GM03348 (cell line): ENCODE measurements around the gene PRR14L.
"Not testable (repeated sequence)": the region's sequence is repeated elsewhere in the genome, so short reads cannot be mapped to it uniquely, and the experiment has no call there.

ENCODE experiments used
- DNase-seq: peaks from one replicate; pipeline ENCODE4 v3.0.0; 2012; ENCODE audit warnings: low spot score

The PRR14L gene

DNA sequence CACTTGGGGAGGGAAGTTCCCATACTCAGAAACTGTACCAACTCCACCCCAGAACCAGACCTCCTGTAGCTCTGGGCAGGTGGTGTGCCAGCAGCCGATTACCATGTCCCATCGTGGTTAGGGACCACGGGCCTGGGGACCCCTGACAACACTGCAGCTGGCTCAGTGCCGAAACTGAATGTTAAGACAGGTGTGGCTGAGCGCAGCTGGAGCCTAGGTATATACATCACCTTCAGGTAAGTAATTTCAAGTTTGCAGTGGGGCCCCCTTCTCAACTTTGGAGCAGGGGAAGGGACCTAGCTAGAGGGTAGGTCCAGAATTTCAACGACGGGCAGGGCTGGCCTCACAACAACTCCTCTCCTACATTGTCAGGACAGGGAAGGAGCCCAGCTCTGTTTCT lies 67.2 kb downstream of the PRR14L start:
- no peak for DNase-seq

DNA sequence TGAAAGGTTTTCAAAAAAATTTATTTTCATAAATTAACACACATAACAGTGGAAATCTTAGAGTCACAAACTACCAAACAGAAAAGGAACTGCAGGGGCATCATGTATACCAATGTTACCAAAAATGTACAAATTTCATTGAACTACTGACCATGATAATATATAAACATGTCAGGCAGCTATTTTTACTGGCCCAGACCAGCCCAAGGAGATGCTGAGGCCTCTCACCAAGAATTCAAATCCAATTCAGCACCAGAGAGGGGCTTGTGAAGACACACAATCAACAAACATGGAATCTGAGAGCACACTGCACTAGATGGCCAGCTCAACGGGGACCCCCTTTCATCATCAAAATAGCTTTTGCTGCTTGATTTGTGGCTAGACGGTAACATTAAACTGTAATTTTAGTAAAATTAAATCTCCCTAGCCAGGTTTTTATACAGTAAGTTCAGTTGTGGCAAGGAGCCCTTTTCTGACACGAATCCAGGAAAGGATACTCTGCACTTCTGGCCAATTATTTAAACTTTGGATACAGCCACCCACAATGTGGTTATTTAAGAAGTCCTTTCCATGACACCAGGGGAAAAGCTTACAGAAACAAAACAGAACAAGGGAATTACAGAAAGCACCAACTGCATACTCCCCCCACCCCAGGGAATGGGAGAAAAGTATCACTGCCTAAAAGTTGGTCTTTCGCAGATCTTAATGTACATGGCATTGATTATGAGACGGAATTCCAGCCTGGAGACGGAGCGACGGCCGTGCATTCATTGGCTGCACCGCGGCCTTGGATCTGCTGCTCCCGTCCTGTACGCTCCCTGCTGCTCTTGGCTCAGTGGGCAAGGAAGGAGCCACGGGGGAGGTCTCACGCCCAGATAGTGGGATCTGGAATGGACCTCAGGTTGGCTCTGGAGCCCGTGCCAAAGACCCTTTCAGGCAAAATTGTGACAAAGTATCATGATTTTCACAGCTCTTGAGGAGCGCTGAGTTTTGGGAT lies 68.3 kb downstream of the PRR14L start:
- DNase-seq = peak; percentile 59

DNA sequence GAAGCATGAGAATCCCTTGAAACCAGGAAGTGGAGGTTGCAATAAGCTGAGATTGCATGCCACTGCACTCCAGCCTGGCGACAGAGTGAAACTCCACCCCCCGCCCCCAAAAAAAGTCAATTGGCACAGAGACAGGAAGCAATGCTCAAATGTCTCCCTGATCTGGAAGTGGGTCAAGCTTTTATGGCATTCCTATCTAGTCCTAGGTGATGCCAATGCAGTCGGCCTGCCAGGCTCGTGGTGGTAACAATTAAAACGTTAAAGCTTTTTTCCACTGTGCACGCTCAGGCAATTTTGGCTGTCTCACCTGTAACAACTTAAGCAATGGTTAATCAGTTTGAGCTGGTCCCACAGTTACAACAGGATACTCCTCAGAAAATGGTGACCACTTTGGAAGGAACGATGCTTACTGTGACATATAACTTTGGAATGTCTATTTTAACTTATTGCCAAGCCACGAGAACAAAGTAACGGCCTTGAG lies 69.0 kb downstream of the PRR14L start:
- DNase-seq = peak; percentile 68

DNA sequence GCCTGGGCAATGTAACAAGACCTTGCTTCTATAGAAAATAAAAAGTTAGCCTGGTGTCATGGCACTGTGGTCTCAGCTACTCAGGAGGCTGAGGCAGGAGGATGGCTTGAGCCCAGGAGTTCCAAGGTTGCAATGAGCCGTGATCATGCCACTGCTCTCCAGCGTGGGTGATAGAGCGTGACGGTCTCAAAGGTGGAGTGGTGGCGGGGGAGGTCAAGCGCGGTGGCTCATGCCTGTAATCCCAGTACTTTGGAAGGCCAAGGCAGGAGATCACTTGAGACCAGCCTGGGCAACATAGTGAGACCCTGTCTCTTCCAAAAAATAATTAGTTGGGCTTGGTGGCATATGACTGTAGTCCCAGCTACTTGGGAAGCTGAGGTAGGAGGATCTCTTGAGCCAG lies 71.2 kb downstream of the PRR14L start:
- DNase-seq = no peak

DNA sequence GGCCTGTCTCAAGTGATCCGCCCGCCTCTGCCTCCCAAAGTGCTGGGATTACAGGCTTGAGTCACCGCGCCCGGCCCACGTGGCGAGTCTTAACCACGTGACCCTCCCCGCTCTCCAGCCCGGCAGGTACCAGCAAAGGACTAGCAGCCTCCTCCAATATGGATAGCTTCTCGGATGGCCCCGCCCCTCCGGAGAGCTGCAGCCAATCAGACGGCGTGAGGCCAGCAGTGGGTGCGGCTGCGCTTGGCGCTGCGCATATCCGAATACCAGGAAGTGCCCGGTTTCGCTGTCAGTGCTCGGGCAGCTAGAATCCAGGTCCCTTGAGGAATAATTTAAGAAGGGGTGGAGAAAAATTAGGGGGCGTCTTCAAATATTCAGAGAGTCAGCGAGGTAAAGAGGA lies 73.2 kb downstream of the PRR14L start:
- DNase-seq = peak; percentile 94

DNA sequence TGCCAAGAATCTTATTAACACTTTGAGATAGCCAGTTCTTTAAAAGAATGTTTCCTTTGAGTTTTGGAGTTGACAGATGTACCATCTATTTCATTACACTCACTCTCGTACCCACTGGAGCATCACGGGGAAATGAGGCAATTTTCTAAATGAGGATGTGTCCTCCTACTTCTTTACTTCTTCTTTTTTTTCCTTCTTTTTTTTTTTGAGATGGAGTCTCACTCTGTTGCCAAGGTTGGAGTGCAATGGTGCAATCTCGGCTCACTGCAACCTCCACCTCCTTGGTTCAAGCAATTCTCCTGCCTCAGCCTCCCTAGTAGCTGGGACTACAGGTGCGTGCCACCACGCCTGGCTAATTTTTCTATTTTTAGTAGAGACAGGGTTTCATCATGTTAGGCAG lies 75.7 kb downstream of the PRR14L start:
- not testable (repeated sequence) for DNase-seq

DNA sequence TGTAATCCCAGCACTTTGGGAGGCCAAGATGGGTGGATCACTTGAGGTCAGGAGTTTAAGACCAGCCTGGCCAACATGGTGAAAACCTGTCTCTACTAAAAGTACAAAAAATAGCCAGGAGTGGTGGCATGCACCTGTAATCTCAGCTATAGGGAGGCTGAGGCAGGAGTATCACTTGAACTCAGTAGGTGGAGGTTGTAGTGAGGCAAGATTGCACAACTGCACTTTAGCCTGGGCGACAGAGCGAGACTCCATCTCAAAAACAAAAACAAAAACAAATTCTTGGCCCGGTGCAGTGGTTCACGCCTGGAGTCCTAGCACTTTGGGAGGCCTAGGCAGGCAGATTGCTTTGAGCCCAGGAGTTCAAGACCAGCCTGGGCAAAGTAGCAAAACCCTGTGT lies 81.1 kb downstream of the PRR14L start:
- DNase-seq = not testable (repeated sequence)

DNA sequence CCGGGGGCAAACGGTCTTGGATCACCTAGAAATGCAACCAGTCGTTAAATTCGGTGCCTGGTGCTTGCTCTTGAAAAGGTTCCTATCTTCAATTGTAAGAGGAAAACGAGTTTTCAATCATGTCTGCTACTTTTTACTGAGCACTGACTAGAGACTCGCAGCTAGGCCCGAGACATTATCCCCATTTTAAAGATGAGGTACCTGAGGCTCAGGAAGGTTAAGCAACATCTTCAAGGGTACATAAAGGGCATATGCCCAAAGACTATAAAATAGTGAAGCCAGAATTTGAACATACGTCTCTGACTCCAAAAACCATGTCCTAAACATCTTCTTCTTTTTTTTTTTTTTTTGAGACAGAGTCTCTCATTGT lies 87.3 kb downstream of the PRR14L start:
- DNase-seq = no peak

DNA sequence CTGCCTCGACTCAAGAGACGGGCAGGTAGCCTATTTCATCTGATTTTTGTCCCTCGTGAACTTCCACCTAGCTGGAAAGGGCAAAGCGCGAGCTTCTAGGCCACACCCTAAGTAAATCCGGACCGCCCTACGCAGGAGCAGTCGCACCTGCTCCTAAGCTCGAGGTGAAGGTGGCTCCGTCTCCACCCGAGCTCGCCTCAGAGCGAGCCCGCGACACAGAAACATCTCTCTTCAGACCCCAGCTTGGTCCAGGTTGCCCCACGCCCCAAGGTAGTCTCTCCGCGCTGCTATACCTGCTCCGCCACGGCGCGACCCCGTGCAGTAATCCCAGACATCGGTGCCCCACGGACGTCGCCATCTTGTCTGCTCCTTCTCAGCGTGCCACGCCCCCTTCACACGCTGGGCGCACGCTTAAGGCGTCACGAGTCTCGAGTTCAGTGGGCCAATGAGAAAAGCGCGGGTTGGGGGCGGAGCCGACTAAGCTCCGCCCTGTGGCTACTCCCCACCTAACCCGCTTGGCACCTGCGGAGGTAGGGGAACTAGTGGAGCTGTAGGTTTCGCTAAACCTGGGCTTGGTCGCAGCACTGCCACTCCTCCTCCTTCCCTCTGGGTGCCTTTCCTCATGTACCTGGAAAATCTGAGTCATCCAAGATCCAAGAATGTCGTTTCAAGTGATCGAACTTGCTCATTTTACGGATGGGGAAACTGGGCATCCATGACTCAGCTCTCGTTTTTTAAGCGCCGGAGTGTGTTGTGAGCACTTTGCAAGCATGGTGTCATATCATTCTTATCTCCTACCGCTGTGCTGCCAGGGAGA lies 87.9 kb downstream of the PRR14L start, which contains the start of gene PISD:
Gene PISD, minus strand, starts transcription at position 365 of the 817 bp plus-strand sequence. Its CDS starts 7 bp downstream, at position 358.
- DNase-seq = peak; percentile 97

DNA sequence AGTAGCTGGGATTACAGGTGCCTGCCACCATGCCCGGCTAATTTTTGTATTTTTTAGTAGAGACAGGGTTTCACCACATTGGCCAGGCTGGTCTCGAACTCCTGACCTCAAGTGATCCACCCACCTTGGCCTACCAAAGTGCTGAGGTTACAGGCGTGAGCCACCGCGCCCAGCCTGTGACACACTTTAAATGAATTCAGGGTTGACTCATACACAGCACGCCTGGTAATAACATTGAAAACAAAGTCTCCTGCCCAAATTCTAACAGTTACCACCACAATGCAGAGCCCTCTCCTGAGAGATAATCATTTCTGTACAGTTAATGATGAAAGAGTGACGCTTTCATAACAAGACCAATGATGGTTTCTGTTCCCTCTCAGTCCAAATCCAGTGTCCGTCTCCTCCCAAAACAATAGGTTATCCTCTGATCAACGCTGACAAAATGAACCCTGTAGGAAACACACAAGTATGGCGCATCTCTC lies 89.0 kb downstream of the PRR14L start:
- peak; percentile 56 for DNase-seq

DNA sequence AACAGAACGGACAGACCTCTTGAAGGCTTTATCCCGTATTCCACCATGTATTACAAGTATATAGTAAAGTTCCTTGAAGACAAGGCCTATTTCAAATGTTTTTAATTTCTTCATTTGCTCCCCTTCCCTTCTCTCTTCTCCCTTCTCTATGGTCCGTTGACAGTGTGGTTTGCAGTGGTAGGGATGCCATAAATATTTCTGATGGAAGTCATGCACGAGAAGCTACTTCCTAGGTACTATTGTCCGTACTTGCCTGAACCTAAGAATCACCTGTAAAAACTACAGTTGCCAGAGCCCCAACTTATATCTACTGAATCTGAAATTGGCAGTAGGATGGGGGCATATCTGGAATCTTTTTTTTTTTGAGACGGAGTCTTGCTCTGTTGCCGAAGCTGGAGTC lies 90.7 kb downstream of the PRR14L start:
- DNase-seq = no peak

DNA sequence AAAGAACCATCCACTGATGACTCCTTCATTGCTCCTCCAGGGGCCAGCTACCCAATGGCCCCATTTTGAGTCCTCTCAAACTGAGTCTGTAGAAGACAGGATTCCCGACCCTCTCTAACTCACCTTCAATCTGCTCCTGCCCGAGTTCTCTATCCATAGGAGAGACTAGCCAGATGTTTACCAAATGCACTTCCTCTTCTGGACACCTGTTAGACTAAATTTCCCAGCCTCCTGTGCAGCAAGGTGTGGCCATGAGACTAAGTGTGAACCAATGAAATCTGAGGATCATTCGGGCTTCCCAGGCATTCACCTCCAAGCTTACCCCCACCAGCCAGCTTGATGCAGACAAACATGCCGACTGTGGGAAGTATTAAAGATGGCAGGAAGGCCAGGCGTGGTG lies 95.5 kb downstream of the PRR14L start:
- DNase-seq = no peak

DNA sequence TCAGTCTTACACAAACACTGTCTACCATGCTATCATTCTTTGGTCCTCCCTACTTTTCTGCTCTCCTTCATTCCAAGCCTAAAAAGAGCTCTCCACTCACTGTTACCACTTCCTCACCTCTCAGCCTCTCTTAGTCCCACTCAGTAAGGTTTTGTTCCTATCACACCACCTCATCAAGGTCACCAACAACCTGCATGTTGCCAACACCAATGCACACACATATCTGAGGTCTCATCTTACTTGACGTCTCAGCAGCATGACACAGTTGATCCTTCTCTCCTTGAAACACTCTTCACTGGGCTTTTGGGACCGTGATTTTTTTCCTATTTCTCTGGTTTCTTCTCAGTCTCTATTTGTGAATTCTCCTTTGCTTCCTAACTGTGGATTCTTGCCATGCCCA lies 96.0 kb downstream of the PRR14L start:
- DNase-seq = no peak

DNA sequence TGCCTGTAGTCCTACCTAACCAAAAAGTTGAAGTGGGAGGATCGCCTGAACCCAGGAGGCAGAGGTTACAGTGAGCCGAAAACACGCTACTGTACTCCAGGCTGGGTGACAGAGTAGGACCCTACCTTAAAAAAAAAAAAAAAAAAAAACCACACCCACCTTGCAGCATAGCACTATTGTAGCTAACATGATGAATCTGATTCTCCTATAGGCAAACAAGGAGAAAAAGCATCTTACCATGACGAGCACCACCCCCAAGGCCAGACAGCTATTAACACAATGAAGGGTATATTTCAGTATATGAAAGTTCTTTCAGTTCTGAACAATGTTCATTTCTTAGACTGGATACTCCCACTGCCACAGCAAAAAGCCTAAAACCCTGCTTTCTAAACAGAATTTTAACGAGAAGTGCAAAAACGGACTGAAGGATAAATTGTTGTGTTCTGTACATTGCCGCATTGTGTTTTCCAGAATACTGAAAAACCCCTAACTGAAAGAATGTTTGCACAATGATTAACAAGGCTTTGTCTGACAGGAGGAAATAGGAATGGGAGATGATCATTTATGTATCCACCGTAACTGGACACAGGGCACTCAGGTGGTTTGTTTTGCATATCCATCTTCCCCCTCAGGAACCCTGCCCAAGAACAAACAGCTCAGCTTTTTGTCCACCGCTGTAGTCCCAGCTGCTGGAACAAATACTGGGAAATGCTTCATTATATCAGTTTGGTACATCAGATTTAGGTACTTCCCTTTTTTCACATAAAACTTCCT lies 96.8 kb downstream of the PRR14L start:
- DNase-seq = no peak

DNA sequence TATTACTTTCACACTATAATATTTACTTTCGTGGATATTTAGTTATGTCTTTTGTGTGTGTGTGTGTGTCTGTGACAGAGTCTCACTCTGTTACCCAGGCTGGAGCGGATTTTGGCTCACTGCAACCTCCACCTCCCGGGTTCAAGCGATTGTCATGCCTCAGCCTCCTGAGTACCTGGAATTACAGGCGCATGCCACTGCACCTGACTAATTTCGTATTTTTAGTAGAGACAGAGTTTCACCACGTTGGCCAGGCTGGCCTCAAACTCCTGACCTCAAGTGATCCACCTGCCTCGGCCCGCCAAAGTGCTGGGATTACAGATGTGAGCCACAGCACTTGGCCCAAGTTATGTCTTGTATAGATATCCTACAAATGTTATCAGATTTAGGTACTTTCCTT lies 97.8 kb downstream of the PRR14L start:
- no peak for DNase-seq

DNA sequence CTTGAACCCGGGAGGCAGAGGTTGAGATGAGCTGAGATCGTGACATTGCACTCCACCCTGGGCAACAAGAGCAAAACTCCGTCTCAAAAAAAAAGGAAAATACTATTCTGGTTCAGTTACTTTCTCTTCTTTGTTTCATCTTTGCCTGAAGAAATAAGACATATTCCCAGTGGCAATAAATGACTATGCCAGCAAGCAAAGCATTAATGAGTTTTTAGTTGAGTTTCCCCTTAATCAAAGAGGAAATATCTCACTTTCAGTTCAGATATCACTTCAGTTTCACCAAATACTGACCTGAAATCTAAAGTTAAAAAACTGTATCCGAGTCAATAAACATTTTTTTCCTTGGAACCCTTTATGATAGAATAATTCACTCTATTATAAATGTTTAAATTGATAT lies 98.3 kb downstream of the PRR14L start:
- DNase-seq = no peak

DNA sequence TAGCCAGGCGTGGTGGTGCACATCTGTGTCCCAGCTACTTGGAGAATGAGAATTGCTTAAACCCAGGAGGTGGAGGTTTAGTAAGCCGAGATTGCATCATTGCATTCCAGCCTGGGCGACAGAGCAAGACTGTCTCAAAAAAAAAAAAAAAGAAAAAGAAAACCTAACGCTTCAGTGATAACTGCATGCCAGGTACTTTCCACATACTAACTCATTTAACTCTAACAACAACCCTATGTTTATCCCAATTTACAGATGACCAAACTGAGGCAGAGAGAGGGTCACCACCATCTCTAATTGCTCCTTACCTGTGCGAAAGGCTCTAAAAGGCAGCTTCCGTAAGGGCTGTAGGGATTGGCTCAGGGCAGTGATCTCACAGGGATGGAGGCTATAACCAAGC lies 99.5 kb downstream of the PRR14L start:
- peak; percentile 61 for DNase-seq

DNA sequence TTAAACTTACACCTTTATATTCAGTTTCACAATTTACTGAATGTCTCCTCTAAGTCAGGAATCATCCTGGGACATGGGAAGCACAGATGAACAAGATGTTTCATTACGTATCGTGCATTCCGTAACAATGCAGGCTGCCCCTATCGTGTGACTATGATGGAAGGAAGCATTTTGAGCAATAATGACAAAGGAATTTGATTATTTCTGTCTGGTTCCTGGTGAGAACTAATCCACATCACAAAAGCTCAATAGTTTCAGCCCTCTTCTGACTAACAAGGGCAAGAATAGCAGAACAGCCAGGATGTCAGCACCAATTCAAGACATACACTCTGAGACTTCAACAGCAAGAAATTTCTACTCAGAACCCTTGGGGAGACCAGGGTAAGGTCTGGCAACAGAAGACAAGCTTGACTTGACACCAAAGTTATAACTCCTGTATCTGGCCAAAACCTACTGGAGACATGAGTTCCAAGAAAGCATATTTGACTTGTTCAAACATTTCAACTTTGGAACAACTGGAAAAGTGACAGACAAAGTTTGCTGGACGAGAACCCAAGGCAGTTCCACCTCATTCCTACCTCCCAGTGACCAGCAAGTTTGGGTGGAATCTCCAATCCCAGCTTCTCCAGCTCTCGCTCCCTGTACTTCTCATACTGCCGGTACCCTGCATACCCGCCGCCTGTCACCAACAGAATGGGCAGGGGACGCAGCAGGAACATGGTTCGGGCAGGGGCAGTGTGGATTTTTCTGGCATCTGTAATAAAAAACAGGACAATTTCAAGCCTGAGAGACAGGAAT lies 102.2 kb downstream of the PRR14L start:
- DNase-seq = peak; percentile 76

DNA sequence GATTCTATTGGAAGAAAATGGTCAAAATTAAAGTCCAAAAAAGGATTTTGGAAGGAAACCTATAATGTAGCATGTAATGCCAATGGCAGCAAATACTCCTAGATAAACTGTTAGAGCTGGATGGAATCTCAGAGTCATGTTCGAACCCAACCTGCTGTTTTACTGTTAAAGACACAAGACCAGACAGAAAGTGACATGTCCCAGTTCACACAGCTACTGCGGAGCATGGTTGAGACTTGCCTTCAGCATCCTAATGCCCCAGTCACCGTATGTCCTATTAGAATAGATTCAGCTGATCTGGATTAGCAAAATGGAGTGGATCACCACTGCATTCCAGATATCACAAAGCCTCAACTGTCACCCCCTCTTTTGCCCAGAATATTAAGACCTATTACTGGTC lies 102.9 kb downstream of the PRR14L start:
- no peak for DNase-seq

DNA sequence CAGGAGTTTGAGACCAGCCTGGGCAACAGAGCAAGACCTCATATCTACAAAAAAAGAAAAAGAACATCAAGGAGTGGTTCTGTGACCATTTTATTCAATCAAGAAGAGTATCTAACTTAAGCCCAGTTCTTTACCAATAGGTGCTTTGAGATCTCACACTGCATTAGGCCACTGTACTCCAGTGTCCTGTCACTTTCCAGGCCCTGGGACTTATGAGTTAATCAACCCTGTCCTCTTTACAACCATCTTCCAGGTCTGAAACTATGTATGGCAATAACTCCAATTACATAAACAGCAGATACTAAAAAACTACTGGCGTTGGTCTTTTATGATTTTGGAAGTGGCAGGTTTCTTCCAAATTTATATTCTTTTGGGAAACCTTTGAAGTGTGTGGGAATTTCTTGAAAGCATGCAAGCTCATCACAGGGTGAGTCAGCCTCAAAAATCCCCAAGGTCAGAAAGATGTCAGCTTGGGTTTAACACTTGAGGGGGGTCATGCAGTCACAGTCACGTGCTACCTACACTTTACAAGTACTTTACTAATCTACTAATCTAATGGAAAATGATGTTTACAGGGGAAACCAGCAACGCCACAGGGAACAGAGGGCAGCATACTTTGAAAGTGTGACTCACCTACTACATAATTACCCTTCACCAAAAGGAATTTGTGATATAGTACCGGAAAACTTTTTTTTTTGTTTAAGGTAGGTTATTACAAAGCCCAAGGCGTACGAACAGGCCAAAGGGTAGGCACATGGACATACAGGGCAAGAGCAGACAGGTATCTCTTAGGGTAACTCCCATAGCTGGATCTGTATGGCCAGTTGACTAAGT lies 103.5 kb downstream of the PRR14L start:
- DNase-seq = peak; percentile 85
